Embryonic facial prominence (tissue), 1 donor: Measurements from ENCODE around the gene SNX27.
"Not testable (repeated sequence)": the region's sequence is repeated elsewhere in the genome, so short reads cannot be mapped to it uniquely, and the experiment has no call there.

ENCODE experiments used
- DNase-seq: peaks from one replicate; pipeline ENCODE4 v3.0.0-alpha.2; 2016; ENCODE audit errors: extremely low spot score

SNX27 gene

GRCh38 chr1:151638812-151639211, 27.0 kb downstream of the SNX27 start:
- no peak for DNase-seq

- DNase-seq, result no peak
These were observed 27.6 kb downstream of the SNX27 start for GRCh38 chr1:151639466-151639865.

- no peak for DNase-seq
These were observed 29.4 kb downstream of the SNX27 start for GRCh38 chr1:151641229-151641628.

- DNase-seq, result not testable (repeated sequence)
These were observed 31.2 kb downstream of the SNX27 start for GRCh38 chr1:151643085-151643484.

- no peak for DNase-seq
These were observed 32.2 kb downstream of the SNX27 start for GRCh38 chr1:151644001-151644400.

- DNase-seq, result no peak
These were observed 41.5 kb downstream of the SNX27 start for GRCh38 chr1:151653397-151653796.

GRCh38 chr1:151655371-151655770, 43.5 kb downstream of the SNX27 start:
- no peak for DNase-seq

GRCh38 chr1:151661751-151662150, 49.9 kb downstream of the SNX27 start:
- no peak for DNase-seq

GRCh38 chr1:151668090-151668489, 56.2 kb downstream of the SNX27 start:
- no peak for DNase-seq

- not testable (repeated sequence) for DNase-seq
These were observed 58.3 kb downstream of the SNX27 start for GRCh38 chr1:151670036-151670675.

- no peak for DNase-seq
These were observed 61.6 kb downstream of the SNX27 start for GRCh38 chr1:151673407-151673806.

GRCh38 chr1:151680391-151680790, 68.5 kb downstream of the SNX27 start:
- DNase-seq, result no peak

GRCh38 chr1:151680826-151681225, 69.0 kb downstream of the SNX27 start:
- no peak for DNase-seq

GRCh38 chr1:151681923-151682322, 70.1 kb downstream of the SNX27 start:
- DNase-seq, result no peak

- DNase-seq, result not testable (repeated sequence)
These were observed 71.1 kb downstream of the SNX27 start for GRCh38 chr1:151682901-151683300.

GRCh38 chr1:151684128-151684527, 72.3 kb downstream of the SNX27 start:
- DNase-seq, result no peak

GRCh38 chr1:151686561-151686960, 74.7 kb downstream of the SNX27 start:
- no peak for DNase-seq

GRCh38 chr1:151689494-151689893, 77.6 kb downstream of the SNX27 start:
- DNase-seq, result no peak

- no peak for DNase-seq
These were observed 80.4 kb downstream of the SNX27 start for GRCh38 chr1:151692226-151692625.

GRCh38 chr1:151693057-151693651, 81.3 kb downstream of the SNX27 start:
- no peak for DNase-seq

GRCh38 chr1:151701515-151701914, 89.7 kb downstream of the SNX27 start:
- DNase-seq, result no peak

GRCh38 chr1:151702936-151703335, 91.1 kb downstream of the SNX27 start:
- no peak for DNase-seq

- DNase-seq, result no peak
These were observed 92.0 kb downstream of the SNX27 start for GRCh38 chr1:151703813-151704212.

- DNase-seq, result no peak
These were observed 92.4 kb downstream of the SNX27 start for GRCh38 chr1:151704246-151704645.
